H1 (cell line): ENCODE data around the gene ATP6V1G3. TPM values are rescaled to one million over a fixed set of nuclear protein-coding genes. Genes with fewer than 3 reads are reported as not detected.

Source experiments
- CTCF ChIA-PET: fragments of 300-600 bp; sonication (Branson Sonifier 250); formaldehyde crosslinking; loops from one replicate; lab custom pipeline; 2021; ENCODE audit not compliant: partially characterized antibody; lab: Charles Lee
- POLR2A ChIA-PET: fragments of 300-600 bp; sonication (Branson Sonifier 250); formaldehyde crosslinking; loops from one replicate; lab custom pipeline; 2021; ENCODE audit warnings: inconsistent platforms; ENCODE audit not compliant: partially characterized antibody; lab: Charles Lee
- DNase-seq, 2 experiments: peaks; one replicate each; pipeline versions ENCODE4 v3.0.0 to v3.0.0-alpha.2; 2010 to 2022; ENCODE audit warnings: low spot score in 2 of 2, low read depth in 1 of 2, mixed read lengths in 1 of 2
- FAIRE-seq: peaks from 2 replicates; lab custom pipeline; 2011; peaks lifted over from hg19 to GRCh38; lab: Jason Lieb, UNC
- H2AFZ ChIP-seq: 2 replicates; pipeline ENCODE4 v1.8.1; 2012; ENCODE audit warnings: low read length, inconsistent platforms
- H2AK5ac ChIP-seq: 2 replicates; pipeline ENCODE4 v1.6.1; 2013; ENCODE audit warnings: low read depth, low read length
- H2BK120ac ChIP-seq: replicated peaks from 2 replicates; pipeline ENCODE3; 2013; ENCODE audit warnings: low read depth, low read length, inconsistent platforms
- H2BK12ac ChIP-seq: 2 replicates; pipeline ENCODE4 v1.6.1; 2013; ENCODE audit warnings: low read depth, low read length
- H2BK15ac ChIP-seq: 2 replicates; pipeline ENCODE4 v1.6.1; 2013; ENCODE audit warnings: low read length
- H2BK20ac ChIP-seq: 2 replicates; pipeline ENCODE4 v1.6.1; 2013; ENCODE audit warnings: low read length
- H2BK5ac ChIP-seq: 2 replicates; pipeline ENCODE4 v1.6.1; 2013; ENCODE audit warnings: low read depth, low read length
- H3K14ac ChIP-seq: 2 replicates; pipeline ENCODE4 v1.6.1; 2013; ENCODE audit warnings: inconsistent platforms; ENCODE audit not compliant: insufficient read length
- H3K18ac ChIP-seq: 2 replicates; pipeline ENCODE4 v1.6.1; 2013; ENCODE audit warnings: low read length; ENCODE audit errors: extremely low read depth
- H3K23ac ChIP-seq: 2 replicates; pipeline ENCODE4 v1.6.1; 2013; ENCODE audit warnings: inconsistent platforms; ENCODE audit not compliant: insufficient read length
- H3K23me2 ChIP-seq: 2 replicates; pipeline ENCODE4 v1.6.1; 2013; ENCODE audit warnings: low read depth, low read length
- H3K27ac ChIP-seq: 2 replicates; pipeline ENCODE4 v1.6.1; 2011; ENCODE audit warnings: low read depth, low read length, inconsistent platforms
- H3K27me3 ChIP-seq, 4 experiments: replicated peaks in 1 of 4; 1 replicate in 1 of 4; 2 replicates in 3 of 4; pipeline versions ENCODE4 v1.6.1 to v1.8.1; 2011 to 2013; ENCODE audit warnings: low read length in 3 of 4, mild to moderate bottlenecking in 3 of 4, inconsistent platforms in 2 of 4, mixed read lengths in 2 of 4, moderate library complexity in 1 of 4; ENCODE audit not compliant: control insufficient read depth in 3 of 4, insufficient read depth in 3 of 4; ENCODE audit errors: extremely low read depth in 1 of 4
- H3K36me3 ChIP-seq, 4 experiments: 2 replicates each; pipeline versions ENCODE4 v1.6.1 to v1.8.1; 2011 to 2013; ENCODE audit warnings: mild to moderate bottlenecking in 4 of 4, low read length in 3 of 4, moderate library complexity in 2 of 4, control low read depth in 1 of 4, inconsistent platforms in 1 of 4; ENCODE audit not compliant: insufficient read depth in 4 of 4, control insufficient read depth in 2 of 4
- H3K4ac ChIP-seq: replicated peaks from 2 replicates; pipeline ENCODE3; 2013; ENCODE audit warnings: low read length, low read depth, mixed read lengths, inconsistent platforms; ENCODE audit not compliant: insufficient read length
- H3K4me1 ChIP-seq, 4 experiments: replicated peaks in 1 of 4; 1 replicate in 1 of 4; 2 replicates in 3 of 4; pipeline versions ENCODE4 v1.6.1 to v1.8.1; 2011 to 2013; ENCODE audit warnings: low read length in 3 of 4, inconsistent platforms in 2 of 4, mixed read lengths in 1 of 4; ENCODE audit not compliant: insufficient read depth in 4 of 4, control insufficient read depth in 3 of 4
- H3K4me2 ChIP-seq, 2 experiments: 2 replicates each; pipeline versions ENCODE4 v1.6.1 to v1.8.1; 2011 to 2013; ENCODE audit warnings: low read depth in 2 of 2, low read length in 2 of 2, control low read depth in 1 of 2, inconsistent platforms in 1 of 2, mild to moderate bottlenecking in 1 of 2; ENCODE audit not compliant: insufficient read depth in 1 of 2
- H3K4me3 ChIP-seq, 4 experiments: fragments of 200-600, 300-600 bp in 1 of 4; sonication (generic), shearing (Covaris generic), sonication (Bioruptor Twin) in 1 of 4; 2 replicates each; pipeline versions ENCODE4 v1.5.1 to v1.8.1; 2011 to 2016; ENCODE audit warnings: low read length in 4 of 4, low read depth in 3 of 4, control low read depth in 2 of 4, inconsistent platforms in 2 of 4, mild to moderate bottlenecking in 2 of 4, mixed read lengths in 1 of 4, moderate library complexity in 1 of 4; ENCODE audit not compliant: insufficient read depth in 2 of 4; ENCODE audit errors: extremely low read depth in 1 of 4
- H3K56ac ChIP-seq: replicated peaks from 2 replicates; pipeline ENCODE3; 2013; ENCODE audit warnings: low read depth, mild to moderate bottlenecking, mixed read lengths, low read length, inconsistent platforms; ENCODE audit not compliant: insufficient read length
- H3K79me1 ChIP-seq: 2 replicates; pipeline ENCODE4 v1.6.1; 2013; ENCODE audit warnings: low read depth, low read length, control low read depth
- H3K79me2 ChIP-seq, 2 experiments: 2 replicates each; pipeline versions ENCODE4 v1.6.1 to v1.8.1; 2012 to 2013; ENCODE audit warnings: low read length in 2 of 2, mild to moderate bottlenecking in 2 of 2, inconsistent platforms in 1 of 2; ENCODE audit not compliant: insufficient read depth in 2 of 2, control insufficient read depth in 1 of 2
- H3K9ac ChIP-seq, 4 experiments: replicated peaks in 1 of 4; 1 replicate in 1 of 4; 2 replicates in 3 of 4; pipeline versions ENCODE4 v1.6.1 to v1.8.1; 2011 to 2013; ENCODE audit warnings: low read depth in 3 of 4, low read length in 3 of 4, control low read depth in 2 of 4, mild to moderate bottlenecking in 2 of 4, moderate library complexity in 2 of 4, inconsistent platforms in 1 of 4; ENCODE audit errors: extremely low read depth in 1 of 4
- H3K9me3 ChIP-seq, 2 experiments: 2 replicates each; pipeline versions ENCODE4 v1.6.1 to v1.8.1; 2012 to 2013; ENCODE audit warnings: mild to moderate bottlenecking in 2 of 2, moderate library complexity in 2 of 2, control low read depth in 1 of 2, inconsistent platforms in 1 of 2, low read depth in 1 of 2, low read length in 1 of 2, mixed read lengths in 1 of 2; ENCODE audit not compliant: insufficient read depth in 2 of 2
- H4K20me1 ChIP-seq, 2 experiments: replicated peaks in 1 of 2; 2 replicates each; pipeline versions ENCODE3 to v1.8.1; 2011 to 2013; ENCODE audit warnings: inconsistent platforms in 2 of 2, low read length in 2 of 2, mild to moderate bottlenecking in 1 of 2; ENCODE audit not compliant: insufficient read depth in 2 of 2, control insufficient read depth in 1 of 2
- H4K5ac ChIP-seq: 2 replicates; pipeline ENCODE4 v1.6.1; 2013; ENCODE audit warnings: low read length, low read depth, mixed read lengths, inconsistent platforms; ENCODE audit not compliant: insufficient read length
- H4K8ac ChIP-seq: 2 replicates; pipeline ENCODE4 v1.8.0; 2013; ENCODE audit warnings: mild to moderate bottlenecking, moderate library complexity, low read length, inconsistent platforms; ENCODE audit not compliant: insufficient read depth; ENCODE audit errors: extremely low read depth
- H4K91ac ChIP-seq: replicated peaks from 2 replicates; pipeline ENCODE3; 2013; ENCODE audit warnings: low read length, mixed read lengths, inconsistent platforms; ENCODE audit not compliant: insufficient read length
- BRCA1 ChIP-seq: IDR thresholded peaks from 2 replicates; pipeline ENCODE4 v1.6.1; 2012; ENCODE audit warnings: low read depth, low read length, improper control_type of control experiment
- KDM4A ChIP-seq: IDR thresholded peaks from one replicate; pipeline ENCODE4 v1.7.1; 2012; ENCODE audit warnings: low read depth, mild to moderate bottlenecking, moderate library complexity, low read length, inconsistent platforms; ENCODE audit not compliant: severe bottlenecking
- POLR2A ChIP-seq, 2 experiments: IDR thresholded peaks; 1 replicate in 1 of 2; 2 replicates in 1 of 2; pipeline ENCODE4 v1.6.1; 2011; ENCODE audit warnings: low read depth in 2 of 2, low read length in 2 of 2, mild to moderate bottlenecking in 2 of 2; ENCODE audit errors: control extremely low read depth in 1 of 2
- RAD21 ChIP-seq, 2 experiments: IDR thresholded peaks in 1 of 2; conservative IDR thresholded peaks in 1 of 2; 2 replicates each; pipeline ENCODE4 v1.6.1; 2011; ENCODE audit warnings: low read depth in 2 of 2, low read length in 2 of 2, improper control_type of control experiment in 1 of 2, inconsistent platforms in 1 of 2, mild to moderate bottlenecking in 1 of 2, moderate library complexity in 1 of 2
- SP4 ChIP-seq: IDR thresholded peaks from 2 replicates; pipeline ENCODE4 v1.6.1; 2012; ENCODE audit warnings: low read length, inconsistent platforms
- TEAD4 ChIP-seq: IDR thresholded peaks from 2 replicates; pipeline ENCODE4 v1.6.1; 2012; ENCODE audit warnings: low read depth, low read length, inconsistent platforms, mixed read lengths
- WGBS, 2 experiments: shearing (Covaris generic) in 1 of 2; methylation state at CpG; one replicate each; pipeline versions ENCODE4 v1.1.6 to v1.1.7; 2013 to 2015; ENCODE audit warnings: low lambda C conversion rate in 2 of 2, mixed read lengths in 2 of 2, inconsistent platforms in 1 of 2, low coverage in 1 of 2, missing lambda C conversion rate in 1 of 2; ENCODE audit not compliant: insufficient replicate concordance in 2 of 2, insufficient coverage in 1 of 2, insufficient read length in 1 of 2; ENCODE audit errors: extremely low coverage in 1 of 2, missing lambda C conversion rate in 1 of 2; 5-methylcytosine and 5-hydroxymethylcytosine counted together
- polyA plus RNA-seq, 7 experiments: library from polyadenylated mRNA; depleted of rRNA in 3 of 7; stranded (reverse) in 5 of 7; unstranded in 2 of 7; fragments of >200 nt in 5 of 7; fragments of 200-250 nt in 2 of 7; gene quantifications; 1 replicate in 5 of 7; 2 replicates in 1 of 7; 4 replicates in 1 of 7; pipeline versions ENCODE4 v1.2.1 to v1.2.3, GENCODE V29; 2011 to 2013; ENCODE audit warnings: missing spikeins in 2 of 7, mixed read lengths in 2 of 7
- total RNA-seq: library from RNA; stranded (reverse); fragmentation: NEBNext Ultra II Directional; extraction: Animal tissue kit (Norgen Biotek cat#: 25700); gene quantifications from 2 replicates; pipeline ENCODE4 v1.2.1, GENCODE V29; 2021

Gene ATP6V1G3
- total and polyA plus RNA-seq, 2 of the 8 experiments (the other 6 are each of a cell fraction or from before 2014, with no cell fraction given) = not detected

DNA sequence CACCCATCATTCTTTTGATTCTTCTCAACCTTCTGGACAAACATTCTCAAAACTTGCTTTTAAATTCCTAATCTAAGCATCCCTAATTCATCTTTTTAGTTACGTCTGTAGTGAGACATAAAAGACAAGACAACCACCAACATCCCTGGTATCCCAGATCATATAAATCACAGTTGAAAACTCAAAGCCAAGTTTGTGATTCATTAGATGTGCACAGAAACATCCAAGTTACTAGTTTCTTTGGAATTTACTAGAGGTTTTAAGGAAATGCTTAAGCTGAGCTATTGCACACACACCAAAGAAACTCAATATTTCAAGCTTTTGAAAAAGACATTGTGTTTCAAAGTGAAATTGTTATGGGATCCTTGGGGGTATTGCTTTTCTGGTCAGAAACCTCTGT is 47.6 kb downstream of the ATP6V1G3 start:
- CTCF ChIA-PET = no interaction called here
- Histone ChIP-seq H4K91ac (no peak overlapping the region), H3K56ac (no peak overlapping the region), H2BK12ac (no peak overlapping the region), H2BK120ac (no peak overlapping the region), H3K79me1 (no peaks in the 10 kb centered on the region), H2BK20ac (no peak overlapping the region), H4K8ac (no peak overlapping the region), H3K23me2 (no peaks in the 10 kb centered on the region), H2AK5ac (no peak overlapping the region), H3K27ac (no peak overlapping the region), H3K4me1 (no peaks in the 10 kb centered on the region), H3K4me2 (no peak overlapping the region), H3K18ac (no peak overlapping the region), H3K4me3 (no peak overlapping the region), H3K23ac (no peak overlapping the region), H2AFZ (no peak overlapping the region), H3K9ac (no peak overlapping the region), H3K14ac (no peak overlapping the region), H3K4ac (no peak overlapping the region), H2BK15ac (no peak overlapping the region), H4K20me1 (no peaks in the 10 kb centered on the region), H3K27me3 (no peaks in the 10 kb centered on the region), H4K5ac (no peak overlapping the region), H3K9me3 (no peaks in the 10 kb centered on the region), H3K79me2 (no peaks in the 10 kb centered on the region), H3K36me3 (no peaks in the 10 kb centered on the region), H2BK5ac (no peak overlapping the region)
- TF ChIP-seq RAD21 (IDR thresholded peaks at IDR 0.05 in 1 of 2, conservative IDR thresholded peaks at IDR 0.05 in 1 of 2; ENCODE audit: low read depth in 2 of 2, low read length in 2 of 2) = no peak
- TF ChIP-seq BRCA1 = no peak
- no peak for TF ChIP-seq POLR2A (IDR thresholded peaks at IDR 0.05; ENCODE audit: control extremely low read depth in 1 of 2, low read depth in 2 of 2, low read length in 2 of 2)
- no peak for TF ChIP-seq SP4
- TF ChIP-seq TEAD4 = no peak
- TF ChIP-seq KDM4A = no peak
- 100% methylated on average over 1 of the region's 1 CpG; no CpG with 5 or more reads in 1 of the 2 experiments for WGBS, 2 experiments
- FAIRE-seq = no peak
- DNase-seq = no peak
- POLR2A ChIA-PET = no interaction called here
